NCI-H2081 treated with DMSO at 0.1 percent for 48 hours (cell line): Measurements from ENCODE around the gene PLEKHA5.
A peak's percentile ranks its signal among the peaks of the same experiment; 100 is the strongest.
"Not testable (repeated sequence)": the region's sequence is repeated elsewhere in the genome, so short reads cannot be mapped to it uniquely, and the experiment has no call there.

Source experiments
- DNase-seq: peaks from one replicate; lab custom pipeline; 2025; lab: John Stamatoyannopoulos, UW

PLEKHA5 gene

GRCh38 chr12:19201661-19202060 lies 72.1 kb downstream of the PLEKHA5 start:
- DNase-seq: no peak

DNA sequence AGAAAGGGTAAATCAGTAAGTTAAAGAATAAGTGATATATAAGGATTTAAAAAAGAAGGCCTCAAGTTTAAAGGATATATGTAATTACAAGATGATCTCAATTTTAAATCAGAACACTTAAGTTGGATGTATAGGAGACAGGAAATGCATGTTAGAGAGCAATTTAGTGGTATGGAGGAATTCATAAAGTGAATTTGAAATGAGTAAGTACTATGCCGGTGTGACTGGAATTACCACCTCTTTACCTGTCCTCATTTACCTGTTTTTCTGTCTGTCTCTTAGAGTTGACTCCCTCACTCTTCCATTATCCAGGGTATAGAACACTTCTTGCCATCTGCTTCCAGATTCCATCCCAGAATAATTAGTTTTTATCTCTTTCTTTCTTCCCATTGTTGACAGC lies 73.5 kb downstream of the PLEKHA5 start:
- DNase-seq: no peak

DNA sequence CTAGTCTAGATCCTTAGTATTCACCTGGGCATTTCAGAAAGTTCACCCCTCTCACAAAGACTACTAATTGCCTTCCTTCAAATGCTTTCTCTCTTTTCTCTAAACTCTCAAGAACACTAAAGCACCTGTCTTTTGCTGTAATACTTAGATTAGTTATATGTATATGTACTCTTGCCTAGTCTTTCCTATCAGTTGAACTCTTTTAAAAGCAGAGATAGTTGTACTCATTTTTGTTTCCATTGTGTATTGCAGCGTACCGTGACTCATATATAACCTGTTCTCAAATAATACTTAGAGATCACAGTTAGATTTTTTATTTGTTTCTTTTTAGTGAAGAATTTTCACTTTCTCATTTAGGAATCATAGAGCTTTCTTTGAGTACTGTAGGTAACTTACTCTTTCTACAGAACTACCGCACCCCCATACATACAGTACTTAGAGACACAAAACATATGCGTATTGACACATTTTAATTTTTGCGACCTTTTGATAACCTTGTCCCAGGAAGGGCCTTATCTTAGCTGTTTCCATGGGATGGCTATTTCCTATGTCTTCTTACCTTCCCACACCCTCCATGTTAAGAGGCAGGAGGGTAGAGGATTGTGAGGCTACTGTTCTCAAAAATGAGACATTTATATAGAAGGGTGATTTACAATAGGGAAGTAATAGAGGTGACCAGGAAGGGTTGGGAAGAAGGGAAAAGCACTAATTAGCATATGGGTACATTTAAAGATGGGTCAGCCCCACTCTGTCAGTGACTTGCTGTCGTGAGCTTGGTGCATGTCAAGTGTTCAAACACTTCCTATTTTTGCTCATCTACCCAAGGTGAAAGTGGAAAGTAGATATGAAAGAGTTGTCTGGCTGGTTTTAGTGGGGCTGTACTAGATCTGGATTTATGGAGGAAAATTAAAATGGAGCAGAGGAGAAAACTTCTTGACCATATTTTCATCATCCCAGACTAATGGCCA lies 74.3 kb downstream of the PLEKHA5 start:
- DNase-seq: no peak

GRCh38 chr12:19205120-19205519 lies 75.6 kb downstream of the PLEKHA5 start:
- DNase-seq: peak; percentile 51

DNA sequence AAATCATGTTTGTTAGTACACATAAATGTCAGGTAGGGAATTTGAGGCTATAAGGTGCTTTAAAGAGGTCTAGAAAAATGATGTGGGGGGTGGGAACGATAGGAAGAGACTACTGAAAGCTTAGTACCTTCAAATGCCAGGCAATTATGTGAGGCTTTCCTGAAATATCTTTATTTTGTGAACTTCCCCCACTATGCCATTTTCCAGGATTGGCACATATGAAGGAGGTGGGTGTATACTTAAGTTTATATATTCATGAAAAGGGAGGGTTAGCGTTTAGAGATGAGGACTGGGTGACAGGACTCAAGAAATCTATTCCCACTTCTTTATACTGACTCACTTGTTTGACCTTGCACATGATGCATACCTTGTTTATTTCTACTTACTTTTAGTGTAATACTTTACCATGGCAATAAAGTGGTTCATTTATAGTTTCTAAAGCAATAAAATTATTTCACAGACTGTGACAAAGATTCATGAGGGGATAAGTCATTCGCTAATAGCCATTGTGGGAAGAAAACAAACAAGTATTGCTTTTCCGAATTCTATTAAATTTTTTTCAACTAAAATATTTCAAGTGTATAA lies 77.1 kb downstream of the PLEKHA5 start:
- DNase-seq: no peak

- no peak for DNase-seq
These were observed 78.9 kb downstream of the PLEKHA5 start for GRCh38 chr12:19208456-19208855.

DNA sequence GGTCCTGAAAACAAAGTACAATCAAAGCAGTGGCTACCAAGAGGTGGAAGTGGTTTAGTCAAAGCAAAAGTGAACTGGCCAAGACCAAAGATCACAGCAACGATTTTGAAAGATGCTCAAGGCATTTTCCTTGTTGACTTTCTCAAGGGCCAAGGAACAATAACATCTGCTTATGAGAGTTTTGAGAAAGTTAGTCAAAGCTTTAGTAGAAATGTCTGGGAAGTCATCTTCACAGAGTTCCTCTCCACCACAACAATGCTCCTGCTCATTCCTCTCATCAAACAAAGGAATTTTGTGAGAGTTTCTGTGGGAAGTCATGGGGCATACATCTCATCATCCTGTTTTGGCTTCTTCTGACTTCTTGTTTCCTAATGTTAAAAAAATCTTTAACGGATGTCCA lies 80.1 kb downstream of the PLEKHA5 start:
- DNase-seq: no peak

- DNase-seq: no peak
These were observed 82.3 kb downstream of the PLEKHA5 start for GRCh38 chr12:19211802-19212201.

DNA sequence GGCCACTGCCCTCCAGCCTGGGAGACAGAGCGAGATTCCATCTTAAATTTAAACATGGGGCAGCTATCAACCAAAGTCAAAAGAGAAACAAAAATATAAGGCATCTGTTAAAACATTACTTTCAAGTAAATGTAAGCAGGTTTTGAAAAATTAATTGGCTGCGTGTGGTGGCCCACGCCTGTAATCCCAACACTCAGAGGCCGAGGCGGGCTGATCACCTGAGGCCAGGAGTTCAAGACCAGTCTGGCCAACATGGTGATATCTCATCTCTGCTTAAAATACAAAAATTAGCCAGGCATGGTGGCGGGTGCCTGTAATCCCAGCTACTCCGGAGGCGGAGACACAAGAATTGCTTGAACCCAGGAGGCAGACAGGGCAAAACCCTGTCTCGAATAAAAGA lies 82.7 kb downstream of the PLEKHA5 start:
- DNase-seq: no peak

GRCh38 chr12:19214020-19214419 lies 84.5 kb downstream of the PLEKHA5 start:
- no peak for DNase-seq

DNA sequence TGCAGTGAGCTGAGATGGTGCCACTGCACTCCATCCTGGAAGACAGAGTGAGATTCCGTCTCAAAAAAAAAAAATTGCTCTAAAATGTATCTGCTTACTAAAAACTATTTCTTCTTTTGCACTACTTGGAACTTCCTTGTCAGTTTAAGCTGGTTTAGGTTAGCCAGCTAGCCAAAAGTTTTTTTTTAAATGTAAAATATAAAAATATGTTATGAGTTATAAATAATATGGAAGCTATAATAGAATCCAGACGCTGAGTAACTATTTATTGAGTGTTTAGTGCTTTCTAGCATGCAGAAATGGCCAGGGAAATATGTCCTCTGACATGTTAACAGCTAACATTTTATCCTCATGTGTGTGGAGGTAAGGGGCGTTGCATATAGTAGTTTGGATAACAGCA lies 85.6 kb downstream of the PLEKHA5 start:
- DNase-seq: no peak

- DNase-seq: no peak
These were observed 87.9 kb downstream of the PLEKHA5 start for GRCh38 chr12:19217446-19217845.

- no peak for DNase-seq
These were observed 90.7 kb downstream of the PLEKHA5 start for GRCh38 chr12:19220205-19220604.

GRCh38 chr12:19220852-19221466 lies 91.4 kb downstream of the PLEKHA5 start:
- DNase-seq: no peak

DNA sequence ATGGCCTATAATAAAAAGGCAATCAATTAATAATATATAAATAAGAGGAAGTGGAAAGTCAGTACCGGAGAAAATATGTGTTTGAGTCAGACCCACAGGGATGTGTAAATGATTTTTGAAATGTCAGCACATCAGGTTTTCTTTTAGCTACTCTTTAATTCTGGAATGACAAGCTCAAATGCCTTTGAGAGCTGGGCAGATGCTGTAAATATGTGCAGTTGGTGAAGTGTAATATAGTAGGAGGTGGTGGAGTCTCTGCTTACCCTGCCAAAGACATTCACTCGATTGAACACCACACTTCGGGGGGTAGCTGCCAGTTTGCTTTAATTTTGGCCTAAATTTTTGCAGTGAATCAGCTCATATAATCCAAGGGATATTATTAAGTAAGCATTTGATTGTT lies 93.0 kb downstream of the PLEKHA5 start:
- no peak for DNase-seq

GRCh38 chr12:19223018-19223417 lies 93.5 kb downstream of the PLEKHA5 start:
- DNase-seq: peak; percentile 71

- DNase-seq: no peak
These were observed 94.2 kb downstream of the PLEKHA5 start for GRCh38 chr12:19223695-19224094.

DNA sequence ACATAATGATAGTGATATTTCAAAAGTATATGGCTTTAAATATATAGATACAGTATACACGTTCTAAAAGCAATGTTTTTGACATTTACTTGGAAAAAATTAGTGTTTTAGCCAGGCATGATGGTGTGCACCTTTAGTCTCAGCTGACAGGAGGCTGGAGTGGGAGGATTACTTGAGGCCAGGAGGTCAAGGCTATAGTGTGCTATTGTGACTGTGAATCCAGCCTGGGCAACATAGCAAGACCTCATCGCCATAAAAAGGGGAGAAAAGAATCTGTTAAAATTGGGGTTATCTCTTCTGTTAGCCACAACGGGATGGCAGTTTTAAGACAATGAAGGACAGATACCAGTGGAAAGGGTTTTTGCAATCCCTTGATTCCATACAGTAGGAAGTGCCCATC lies 95.2 kb downstream of the PLEKHA5 start:
- no peak for DNase-seq

DNA sequence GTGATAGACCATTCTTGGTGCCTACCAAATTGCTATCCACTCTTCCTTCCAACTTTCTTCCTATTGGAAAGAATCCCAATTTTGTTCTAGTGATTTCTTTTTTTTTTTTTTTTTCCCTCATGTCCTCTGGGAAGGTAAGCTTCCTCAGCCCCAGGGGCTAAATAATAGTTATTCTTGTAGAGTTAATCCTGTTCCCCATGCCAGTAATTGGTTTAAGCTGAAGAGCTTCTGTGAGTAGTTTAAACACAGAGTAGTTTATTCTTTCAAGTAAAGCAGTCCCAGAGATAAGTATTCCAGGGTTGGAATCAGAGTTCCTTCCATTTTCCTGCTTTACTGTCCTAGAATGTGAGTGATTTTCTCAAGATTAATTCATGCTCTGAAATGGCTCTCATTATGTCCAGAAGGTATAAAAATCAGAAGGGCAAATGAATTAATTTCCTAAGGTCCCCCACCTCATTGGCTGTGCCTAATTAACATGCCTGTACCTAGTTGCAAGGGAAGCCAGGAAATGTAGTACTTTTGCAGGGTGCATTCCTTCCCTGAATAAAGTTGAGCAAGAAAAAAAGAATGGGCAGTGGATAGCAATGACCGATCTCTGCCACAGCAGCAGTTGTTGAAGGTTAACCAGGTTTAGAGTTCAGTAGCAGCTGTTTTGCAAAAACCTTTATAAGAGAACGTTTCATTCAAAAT lies 97.8 kb downstream of the PLEKHA5 start:
- no peak for DNase-seq

DNA sequence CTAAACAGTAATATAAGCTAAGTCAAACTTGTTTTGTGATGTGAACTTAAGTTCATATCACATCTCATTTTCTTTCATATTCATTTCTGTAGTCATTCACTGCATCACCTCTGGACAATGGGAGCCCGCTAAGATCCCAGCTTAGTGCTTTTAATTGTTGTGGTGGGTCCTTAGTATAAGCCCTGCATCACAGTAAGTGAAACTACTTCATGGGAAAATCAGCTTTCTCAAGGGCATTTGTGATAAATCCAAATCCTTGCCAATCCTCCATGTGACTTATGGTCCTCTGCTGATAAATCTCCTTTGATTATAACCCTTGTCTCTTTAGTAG lies 98.3 kb downstream of the PLEKHA5 start:
- no peak for DNase-seq

GRCh38 chr12:19229021-19229420 lies 99.5 kb downstream of the PLEKHA5 start:
- DNase-seq: not testable (repeated sequence)

- DNase-seq: no peak
These were observed 100.8 kb downstream of the PLEKHA5 start for GRCh38 chr12:19230299-19230866.
